PC-9 (cell line): ENCODE measurements around the gene INPP5J.
"Not testable (repeated sequence)": the region's sequence is repeated elsewhere in the genome, so short reads cannot be mapped to it uniquely, and the experiment has no call there.

Experiments used
- EZH2 ChIP-seq: fragments of 200-600 bp; sonication (generic); IDR thresholded peaks from 2 replicates; pipeline ENCODE4 v1.8.0; 2017; ENCODE audit warnings: antibody characterized with exemption, low read depth
- TF ChIP-seq, protein P1 (sequence below): fragments of 200-600 bp; sonication (generic); conservative IDR thresholded peaks from 2 replicates; pipeline ENCODE4 v1.6.1; 2017; ENCODE audit warnings: mixed run types, antibody characterized with exemption, mild to moderate bottlenecking, moderate library complexity

DNA sequence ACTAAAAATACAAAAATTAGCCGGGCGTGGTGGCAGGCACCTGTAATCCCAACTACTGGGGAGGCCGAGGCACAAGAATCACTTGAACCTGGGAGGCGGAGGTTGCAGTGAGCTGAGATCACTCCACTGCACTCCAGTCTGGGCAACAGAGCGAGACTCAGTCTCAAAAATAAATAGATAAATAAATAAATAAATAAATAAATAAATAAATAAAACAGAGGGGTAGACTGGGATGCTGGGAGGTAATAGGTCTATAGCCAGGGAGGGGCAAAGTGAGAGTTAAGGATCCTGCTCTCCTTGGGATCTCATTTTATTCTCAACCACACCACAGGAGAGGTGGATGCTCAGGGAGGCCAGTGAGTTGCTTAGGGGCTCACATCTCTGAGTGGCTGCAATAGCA, 25.2 kb upstream of the INPP5J start:
- TF ChIP-seq, protein P1, sequence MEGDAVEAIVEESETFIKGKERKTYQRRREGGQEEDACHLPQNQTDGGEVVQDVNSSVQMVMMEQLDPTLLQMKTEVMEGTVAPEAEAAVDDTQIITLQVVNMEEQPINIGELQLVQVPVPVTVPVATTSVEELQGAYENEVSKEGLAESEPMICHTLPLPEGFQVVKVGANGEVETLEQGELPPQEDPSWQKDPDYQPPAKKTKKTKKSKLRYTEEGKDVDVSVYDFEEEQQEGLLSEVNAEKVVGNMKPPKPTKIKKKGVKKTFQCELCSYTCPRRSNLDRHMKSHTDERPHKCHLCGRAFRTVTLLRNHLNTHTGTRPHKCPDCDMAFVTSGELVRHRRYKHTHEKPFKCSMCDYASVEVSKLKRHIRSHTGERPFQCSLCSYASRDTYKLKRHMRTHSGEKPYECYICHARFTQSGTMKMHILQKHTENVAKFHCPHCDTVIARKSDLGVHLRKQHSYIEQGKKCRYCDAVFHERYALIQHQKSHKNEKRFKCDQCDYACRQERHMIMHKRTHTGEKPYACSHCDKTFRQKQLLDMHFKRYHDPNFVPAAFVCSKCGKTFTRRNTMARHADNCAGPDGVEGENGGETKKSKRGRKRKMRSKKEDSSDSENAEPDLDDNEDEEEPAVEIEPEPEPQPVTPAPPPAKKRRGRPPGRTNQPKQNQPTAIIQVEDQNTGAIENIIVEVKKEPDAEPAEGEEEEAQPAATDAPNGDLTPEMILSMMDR: not testable (repeated sequence)
- TF ChIP-seq EZH2: not testable (repeated sequence)
